BJ (cell line): ENCODE results near the gene APOBEC3B. TPM values are rescaled to one million over a fixed set of nuclear protein-coding genes. Genes with fewer than 3 reads are reported as not detected.
"Not testable (repeated sequence)": the region's sequence is repeated elsewhere in the genome, so short reads cannot be mapped to it uniquely, and the experiment has no call there.

Source experiments
- CTCF ChIA-PET: fragments of 350-600 bp; formaldehyde crosslinking; extraction: SDS; loops from one replicate; lab custom pipeline; 2021; ENCODE audit warnings: antibody characterized with exemption, inconsistent platforms; lab: Yijun Ruan, JAX
- POLR2A ChIA-PET: fragments of 300-600 bp; sonication (Branson Sonifier 250); formaldehyde crosslinking; extraction: SDS; loops from one replicate; lab custom pipeline; 2021; ENCODE audit warnings: antibody characterized with exemption; lab: Charles Lee
- DNase-seq: peaks from one replicate; pipeline ENCODE4 v3.0.0-alpha.2; 2011; ENCODE audit warnings: low read depth
- H3K27me3 ChIP-seq: 2 replicates; pipeline ENCODE4 v1.6.0; 2011; ENCODE audit warnings: low read length; ENCODE audit not compliant: control insufficient read depth, insufficient read depth
- H3K36me3 ChIP-seq: 2 replicates; pipeline ENCODE4 v1.5.1; 2011; ENCODE audit warnings: low read length; ENCODE audit not compliant: control insufficient read depth, insufficient read depth
- H3K4me3 ChIP-seq: 2 replicates; pipeline ENCODE4 v1.5.1; 2011; ENCODE audit warnings: low read depth, mild to moderate bottlenecking, control low read depth, low read length
- CTCF ChIP-seq: IDR thresholded peaks from 2 replicates; pipeline ENCODE4 v1.5.1; 2011; ENCODE audit warnings: low read depth, mild to moderate bottlenecking, control low read depth, inconsistent platforms, low read length, moderate library complexity; ENCODE audit not compliant: insufficient read depth
- polyA plus RNA-seq: library from polyadenylated mRNA; depleted of rRNA; stranded (reverse); fragments of >200 nt; gene quantifications from 2 replicates; pipeline ENCODE4 v1.2.3, GENCODE V29; 2011

Gene APOBEC3B
- polyA plus RNA-seq, 1 experiment, result 16.0 TPM

- peaks cover 13% of the 10 kb centered on the region for H3K27me3 ChIP-seq
- H3K36me3 ChIP-seq, result no peaks in the 10 kb centered on the region
- no peak within 1 kb of the TSS for H3K4me3 ChIP-seq
- CTCF ChIA-PET, result no interaction called here
- no peak for TF ChIP-seq CTCF
- POLR2A ChIA-PET, result no interaction called here
- no peak for DNase-seq
These were observed 24.9 kb upstream of the APOBEC3B start, which contains the start of gene APOBEC3A for GRCh38 chr22:38957046-38957770. Gene APOBEC3A (plus strand): TSS chr22:38957609. CDS start chr22:38957692, 83 bp downstream.

GRCh38 chr22:38957808-38958650 is 24.1 kb upstream of the APOBEC3B start:
- ChIA-PET POLR2A (no interaction called here), CTCF (no interaction called here)
- Histone ChIP-seq H3K36me3 (no peaks in the 10 kb centered on the region), H3K4me3 (no peak overlapping the region), H3K27me3 (peaks cover 10% of the 10 kb centered on the region)
- no peak for DNase-seq
- TF ChIP-seq CTCF, result no peak

GRCh38 chr22:38958651-38958943 is 23.6 kb upstream of the APOBEC3B start:
- DNase-seq, H3K4me3 ChIP-seq, H3K36me3 ChIP-seq, CTCF ChIA-PET, H3K27me3 ChIP-seq, POLR2A ChIA-PET: not testable (repeated sequence)

- CTCF ChIA-PET, result no interaction called here
- TF ChIP-seq CTCF, result no peak
These were observed 22.6 kb upstream of the APOBEC3B start for GRCh38 chr22:38959590-38959989.

GRCh38 chr22:38960673-38961072 is 21.5 kb upstream of the APOBEC3B start:
- POLR2A ChIA-PET, DNase-seq, CTCF ChIA-PET, H3K27me3 ChIP-seq, H3K4me3 ChIP-seq, H3K36me3 ChIP-seq: not testable (repeated sequence)

More at GRCh38 chr22:38959590-38959989, 22.6 kb upstream of the APOBEC3B start:
- Histone ChIP-seq H3K36me3 (no peaks in the 10 kb centered on the region), H3K4me3 (no peak overlapping the region), H3K27me3 (peaks cover 7% of the 10 kb centered on the region)
- POLR2A ChIA-PET, result no interaction called here
- DNase-seq, result no peak

GRCh38 chr22:38963291-38963738 is 18.8 kb upstream of the APOBEC3B start:
- POLR2A ChIA-PET, H3K27me3 ChIP-seq, CTCF ChIA-PET, H3K36me3 ChIP-seq, H3K4me3 ChIP-seq, DNase-seq: not testable (repeated sequence)
